Astrocyte of the spinal cord (primary cell): ENCODE data around the gene CYP2U1.

Source experiments
- DNase-seq: peaks from one replicate; pipeline ENCODE4 v3.0.0; 2011; ENCODE audit warnings: low read depth, low spot score
- H3K4me3 ChIP-seq: 2 replicates; pipeline ENCODE4 v1.5.1; 2011; ENCODE audit warnings: low read depth, mild to moderate bottlenecking, low read length, moderate library complexity
- in situ Hi-C: cut with HindIII; loops from 2 replicates; pipeline ENCODE4 v1.10.0; 2017; ENCODE audit warnings: low sequenced_read_pairs
- TF ChIP-seq, protein P1 (sequence below): IDR thresholded peaks from 2 replicates; pipeline ENCODE4 v1.5.1; 2012; ENCODE audit warnings: low read depth, mild to moderate bottlenecking, low read length, inconsistent platforms

The CYP2U1 gene

DNA sequence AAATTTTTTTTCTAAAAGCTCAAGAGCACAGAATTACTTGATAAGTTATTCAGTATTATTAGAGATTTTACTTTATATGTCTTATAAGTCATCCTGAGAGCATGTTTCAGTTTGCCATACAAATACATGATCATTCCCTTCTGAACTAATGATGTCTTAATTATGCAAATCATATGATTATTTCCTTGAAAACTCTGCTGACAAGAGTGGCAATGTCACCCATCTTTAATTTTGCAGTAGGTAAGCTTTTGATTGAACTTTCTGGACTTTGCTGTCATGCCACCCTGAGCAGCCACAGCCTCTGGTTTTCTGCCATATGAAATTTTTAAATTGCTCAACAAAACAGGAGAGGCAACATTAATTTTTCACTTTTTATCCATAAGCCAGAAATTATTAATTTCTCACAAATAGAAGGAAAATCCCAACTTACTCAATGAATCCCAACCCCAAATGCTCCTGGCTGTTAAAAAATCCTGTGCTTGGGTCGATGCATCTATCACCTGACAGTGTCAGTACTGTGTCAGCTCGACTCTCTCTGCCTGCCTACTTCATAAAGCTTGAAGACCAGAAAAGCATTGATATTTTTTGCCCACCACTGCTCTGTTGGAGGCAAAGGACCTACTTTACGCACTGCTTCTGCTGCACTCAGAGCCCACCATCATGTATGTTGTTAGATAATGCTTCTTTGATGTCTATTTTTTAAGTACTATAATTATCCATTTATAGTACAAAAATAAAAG is 46.8 kb downstream of the CYP2U1 start:
- in situ Hi-C loops: no loop called here
- TF ChIP-seq, protein P1, sequence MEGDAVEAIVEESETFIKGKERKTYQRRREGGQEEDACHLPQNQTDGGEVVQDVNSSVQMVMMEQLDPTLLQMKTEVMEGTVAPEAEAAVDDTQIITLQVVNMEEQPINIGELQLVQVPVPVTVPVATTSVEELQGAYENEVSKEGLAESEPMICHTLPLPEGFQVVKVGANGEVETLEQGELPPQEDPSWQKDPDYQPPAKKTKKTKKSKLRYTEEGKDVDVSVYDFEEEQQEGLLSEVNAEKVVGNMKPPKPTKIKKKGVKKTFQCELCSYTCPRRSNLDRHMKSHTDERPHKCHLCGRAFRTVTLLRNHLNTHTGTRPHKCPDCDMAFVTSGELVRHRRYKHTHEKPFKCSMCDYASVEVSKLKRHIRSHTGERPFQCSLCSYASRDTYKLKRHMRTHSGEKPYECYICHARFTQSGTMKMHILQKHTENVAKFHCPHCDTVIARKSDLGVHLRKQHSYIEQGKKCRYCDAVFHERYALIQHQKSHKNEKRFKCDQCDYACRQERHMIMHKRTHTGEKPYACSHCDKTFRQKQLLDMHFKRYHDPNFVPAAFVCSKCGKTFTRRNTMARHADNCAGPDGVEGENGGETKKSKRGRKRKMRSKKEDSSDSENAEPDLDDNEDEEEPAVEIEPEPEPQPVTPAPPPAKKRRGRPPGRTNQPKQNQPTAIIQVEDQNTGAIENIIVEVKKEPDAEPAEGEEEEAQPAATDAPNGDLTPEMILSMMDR: no peak
- H3K4me3 ChIP-seq: no peak overlapping the region
- no peak for DNase-seq

DNA sequence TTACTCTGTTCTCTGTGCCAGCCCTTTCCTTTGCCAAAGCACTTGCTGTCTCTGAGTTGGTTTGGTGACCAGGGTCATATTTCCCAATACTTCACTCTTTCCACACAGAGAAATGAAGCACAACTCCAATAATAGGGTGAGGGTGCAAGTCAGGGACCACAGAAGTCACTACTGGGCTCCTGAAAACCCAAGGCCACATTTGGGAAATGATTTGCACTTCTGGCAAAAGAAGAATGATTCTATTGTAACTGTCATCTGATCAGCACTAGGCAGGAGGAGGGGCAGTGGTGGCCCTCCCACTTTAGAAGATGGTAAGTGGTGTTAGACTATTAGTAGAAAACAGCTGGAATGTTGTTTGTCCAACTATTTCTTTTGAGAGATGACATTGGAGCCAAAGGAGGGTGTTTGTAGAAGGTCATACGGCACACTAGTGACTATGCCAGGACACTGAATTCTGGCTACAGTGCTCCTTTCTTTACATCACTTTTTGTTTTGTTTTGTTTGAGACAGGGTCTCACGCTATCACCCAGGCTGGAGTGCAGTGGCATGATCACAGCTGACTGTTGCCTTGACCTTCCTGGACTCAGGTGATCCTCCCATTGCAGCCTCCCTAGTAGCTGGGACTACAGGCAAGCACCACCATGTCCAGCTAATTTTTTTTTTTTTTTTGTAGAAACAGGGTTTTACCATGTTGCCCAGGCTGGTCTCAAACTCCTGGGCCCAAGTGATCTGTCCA is 47.5 kb downstream of the CYP2U1 start:
- TF ChIP-seq, protein P1: no peak
- in situ Hi-C loops: no loop called here
- H3K4me3 ChIP-seq: no peak overlapping the region
- DNase-seq: no peak

DNA sequence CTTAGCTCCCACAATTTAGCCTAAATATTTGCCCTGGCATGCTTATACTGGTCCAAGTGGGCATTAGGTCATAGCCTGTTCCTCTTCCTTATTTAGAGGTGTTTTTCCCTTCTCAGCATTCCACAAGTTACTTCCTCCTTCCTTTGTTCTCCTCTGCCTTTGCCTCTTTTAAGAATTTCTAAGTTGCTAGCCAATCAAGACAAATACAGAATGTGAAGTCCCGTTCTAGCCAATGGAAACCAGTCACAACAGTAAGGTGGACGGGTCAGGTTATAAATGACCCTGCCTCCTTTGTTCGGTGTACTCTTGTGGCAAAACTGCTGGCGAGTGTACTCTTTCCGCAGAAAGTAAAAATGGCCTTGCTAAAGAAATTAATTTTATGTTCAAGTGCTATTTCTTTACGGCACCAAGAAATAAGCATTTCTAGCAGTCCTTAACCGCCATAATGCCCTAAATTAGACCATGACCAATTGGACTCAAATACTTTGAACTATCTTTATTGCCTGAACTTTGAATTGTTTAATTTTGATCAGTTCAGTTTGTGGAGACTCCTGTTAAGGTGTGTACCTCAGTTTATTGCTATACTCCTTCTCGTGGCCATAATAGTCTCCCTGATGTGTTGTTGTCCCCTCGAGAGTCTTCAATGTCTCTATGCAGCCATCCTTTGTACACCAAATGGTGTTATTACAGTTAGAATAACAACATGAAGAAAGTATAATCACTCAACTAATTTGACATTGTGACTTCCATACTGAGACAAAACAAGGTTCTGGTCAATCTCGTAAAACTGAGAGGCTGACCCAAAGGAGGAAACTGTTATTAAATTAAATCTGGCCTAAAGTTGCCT is 56.8 kb downstream of the CYP2U1 start:
- no peak for DNase-seq
- TF ChIP-seq, protein P1: no peak
- in situ Hi-C loops: no loop called here
- no peak overlapping the region for H3K4me3 ChIP-seq

DNA sequence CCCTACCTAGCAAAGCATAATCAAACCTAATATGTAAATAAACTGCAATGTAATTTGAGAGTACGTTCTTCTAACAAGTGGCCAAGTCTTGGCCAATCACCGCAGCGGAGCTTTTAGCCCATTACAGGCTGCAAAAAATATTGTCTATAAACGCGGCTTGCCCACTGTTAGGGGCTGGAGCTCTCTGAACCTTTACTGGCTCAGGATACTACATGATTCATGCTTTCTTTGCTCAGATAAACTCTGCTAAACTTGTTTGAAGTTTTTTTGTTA is 57.4 kb downstream of the CYP2U1 start:
- in situ Hi-C loops: no loop called here
- no peak overlapping the region for H3K4me3 ChIP-seq
- TF ChIP-seq, protein P1: no peak
- DNase-seq: no peak

DNA sequence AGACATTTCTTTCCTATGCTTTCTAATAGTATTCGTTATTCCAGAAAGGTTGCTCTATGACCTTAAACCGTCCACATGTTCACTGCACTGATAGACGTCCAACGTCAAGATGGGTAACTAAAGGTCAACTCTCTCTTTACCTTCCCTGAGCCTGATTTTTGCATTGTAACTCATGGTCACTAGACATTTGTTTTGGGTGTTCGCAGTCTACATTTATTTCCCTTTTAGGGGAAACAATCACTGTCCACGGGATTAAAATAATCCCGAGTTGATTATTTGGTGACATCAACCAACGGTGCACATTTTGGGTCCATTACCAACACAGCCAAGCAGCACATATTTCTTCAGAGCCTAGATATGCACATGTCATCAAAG is 57.8 kb downstream of the CYP2U1 start:
- in situ Hi-C loops: no loop called here
- TF ChIP-seq, protein P1: no peak
- DNase-seq: no peak
- peak overlapping the region; percentile 70 for H3K4me3 ChIP-seq

DNA sequence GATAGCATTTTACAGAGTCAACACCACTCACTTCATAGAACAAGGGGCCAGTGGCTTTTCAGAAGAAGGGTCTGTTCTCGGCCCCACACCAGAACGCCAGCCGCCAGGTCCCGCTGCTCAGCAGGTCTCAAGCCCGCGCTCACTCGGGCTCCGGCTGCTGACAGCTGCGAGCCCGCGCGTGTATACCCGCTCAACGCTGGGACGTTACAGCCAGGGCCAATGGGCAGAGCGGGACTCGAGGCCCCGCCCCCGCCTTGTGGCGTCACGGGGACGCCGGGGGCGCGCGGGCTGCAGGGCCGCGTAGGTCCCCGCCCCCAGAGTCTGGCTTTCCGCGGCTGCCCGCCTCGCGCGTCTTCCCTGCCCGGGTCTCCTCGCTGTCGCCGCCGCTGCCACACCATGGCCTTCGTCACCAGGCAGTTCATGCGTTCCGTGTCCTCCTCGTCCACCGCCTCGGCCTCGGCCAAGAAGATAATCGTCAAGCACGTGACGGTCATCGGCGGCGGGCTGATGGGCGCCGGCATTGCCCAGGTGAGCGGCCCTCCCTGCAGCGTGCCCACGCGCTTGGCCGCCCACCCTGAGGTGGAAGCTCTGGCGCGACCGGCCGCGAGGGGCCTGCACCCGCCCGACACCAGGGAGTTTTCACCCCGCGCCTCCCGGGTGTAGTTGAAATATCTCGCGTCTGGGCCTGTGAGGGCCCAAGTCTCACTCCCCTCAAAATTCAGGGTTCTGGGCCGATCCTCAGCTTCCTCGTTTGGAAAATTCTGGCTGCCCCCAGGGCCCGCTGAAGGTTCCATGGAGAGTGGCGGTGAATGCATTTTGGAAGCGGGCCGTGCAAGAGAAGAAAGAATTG is 58.4 kb downstream of the CYP2U1 start, which contains the start of gene HADH:
Gene HADH, plus strand, starts transcription at position 353 of the 850 bp plus-strand sequence. Its CDS starts 44 bp downstream, at position 397.
- TF ChIP-seq, protein P1: no peak
- DNase-seq: peak; percentile 91
- peak within 1 kb of the TSS; percentile 70 for H3K4me3 ChIP-seq
- in situ Hi-C loops: no loop called here
